Left lobe of liver (tissue), 2 donors: ENCODE results near the gene RAPGEF2. TPM values are rescaled to one million over a fixed set of nuclear protein-coding genes. Genes with fewer than 3 reads are reported as not detected.
"Not testable (repeated sequence)": the region's sequence is repeated elsewhere in the genome, so short reads cannot be mapped to it uniquely, and the experiment has no call there.

Experiments
- ATAC-seq: fragments of 200-7000 bp; cut with Tn5 transposase; one replicate; pipeline ENCODE4 v1.9.1; 2020; ENCODE audit warnings: mild to moderate bottlenecking, moderate library complexity
- DNase-seq: peaks from one replicate; pipeline ENCODE4 v3.0.0-alpha.2; 2020; ENCODE audit warnings: low spot score
- total RNA-seq: library from RNA; stranded (reverse); gene quantifications from one replicate; pipeline ENCODE4 v1.2.1, GENCODE V29; 2021
- donor health status: DM: no; HTN: no; CAD: no; lungs with moderate emphysema.
- donor health status: DM: no; HTN: yes; CAD: no.

The RAPGEF2 gene
- total RNA-seq, 1 donor from 2014 or later = 31.0 TPM

DNA sequence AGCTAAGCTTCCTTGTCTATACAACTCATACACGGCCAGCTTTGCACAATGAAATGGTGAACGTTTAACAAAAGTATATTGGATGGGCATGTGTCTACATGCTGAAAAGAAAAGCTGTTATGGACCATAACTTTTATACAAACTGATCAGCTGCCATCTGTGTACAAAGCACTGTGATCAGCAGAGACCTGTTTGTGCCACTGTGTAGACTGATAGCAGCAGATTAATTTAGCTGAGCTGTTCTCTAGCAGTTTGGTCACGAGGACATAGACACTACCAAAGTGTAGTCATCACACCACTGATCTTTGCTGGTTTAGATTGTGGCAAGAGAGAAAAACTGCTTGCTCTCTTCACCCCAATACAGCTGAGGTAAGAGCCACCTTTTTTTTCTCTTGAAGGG, 124.5 kb downstream of the RAPGEF2 start:
- DNase-seq (no peak), ATAC-seq (peak; percentile 51)

- no peak for DNase-seq
- peak; percentile 61 for ATAC-seq
Observed at GRCh38 chr4:159227984-159228383, 125.1 kb downstream of the RAPGEF2 start.

DNA sequence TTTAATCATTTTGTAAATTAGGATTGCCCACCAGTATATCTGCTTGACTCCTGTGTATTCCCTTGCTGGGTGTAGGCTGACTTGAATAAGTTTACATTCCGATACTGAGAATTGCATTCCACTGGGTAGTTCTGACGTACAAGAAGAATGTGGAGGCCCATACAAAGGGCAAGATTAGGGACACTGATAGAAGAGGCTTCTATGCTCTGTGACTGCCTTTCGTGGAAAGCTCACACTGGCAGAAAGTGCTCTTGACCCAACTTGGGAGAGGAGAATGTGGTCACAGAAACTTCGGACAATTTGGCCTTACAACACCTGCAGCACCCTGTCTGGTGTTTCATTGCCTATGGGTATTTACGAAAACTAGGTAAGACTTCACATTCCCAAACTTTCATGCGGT, 126.3 kb downstream of the RAPGEF2 start:
- no peak for DNase-seq
- no peak for ATAC-seq

- DNase-seq = no peak
- no peak for ATAC-seq
Observed at GRCh38 chr4:159232465-159233106, 129.7 kb downstream of the RAPGEF2 start.

DNA sequence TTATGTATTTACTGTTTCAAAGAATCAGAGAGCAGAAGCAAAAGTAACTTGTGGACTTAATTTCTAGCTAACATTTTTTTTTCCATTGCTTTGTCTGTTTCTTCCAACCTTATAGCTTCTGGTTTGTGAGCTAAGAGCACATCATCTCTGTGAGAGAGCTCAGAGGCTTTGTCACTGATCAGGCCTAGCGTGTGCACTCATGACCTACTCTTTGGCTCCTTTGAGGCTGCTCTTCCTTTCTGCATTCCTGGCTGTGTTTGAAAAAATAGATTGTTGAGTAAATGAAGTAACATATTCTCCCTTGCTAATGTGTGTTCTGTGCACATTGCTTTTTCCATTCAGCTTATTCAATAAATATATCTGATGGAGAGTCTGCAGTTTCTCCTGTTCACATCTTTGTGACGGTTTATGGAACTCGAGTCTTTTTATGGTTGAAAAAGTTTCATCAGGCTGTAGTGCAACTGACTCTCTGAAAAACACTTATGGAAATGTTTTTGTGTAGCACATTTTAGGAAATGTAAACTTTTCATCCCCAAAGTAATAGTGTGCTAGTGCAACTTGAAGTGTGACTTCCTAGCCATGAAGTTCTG, 133.0 kb downstream of the RAPGEF2 start:
- DNase-seq (no peak), ATAC-seq (peak; percentile 44)

GRCh38 chr4:159237975-159238374, 135.1 kb downstream of the RAPGEF2 start:
- no peak for ATAC-seq
- DNase-seq = no peak

DNA sequence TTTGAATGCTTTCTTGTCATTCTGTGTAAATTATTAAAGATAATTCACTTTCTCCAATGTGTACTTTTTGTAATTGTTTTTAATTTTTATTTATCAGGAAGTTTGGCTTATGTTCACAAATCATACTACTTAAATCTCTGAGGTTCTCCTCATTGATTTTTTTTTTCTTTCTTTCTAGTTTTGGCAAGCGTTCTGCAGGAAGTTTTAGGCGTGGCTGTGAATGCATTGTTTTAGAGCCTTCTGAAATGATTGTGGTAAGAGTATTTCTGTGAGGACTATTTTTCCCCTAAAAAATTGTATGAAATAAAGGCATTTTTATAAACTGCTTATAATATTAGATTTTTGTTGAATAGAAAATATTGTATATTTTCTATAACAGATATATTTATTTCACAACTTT, 135.8 kb downstream of the RAPGEF2 start:
- DNase-seq (no peak), ATAC-seq (no peak)

GRCh38 chr4:159239629-159240028, 136.8 kb downstream of the RAPGEF2 start:
- ATAC-seq (no peak), DNase-seq (no peak)

- ATAC-seq (no peak), DNase-seq (no peak)
Observed at GRCh38 chr4:159240046-159240445, 137.2 kb downstream of the RAPGEF2 start.

- DNase-seq = no peak
- ATAC-seq = no peak
Observed at GRCh38 chr4:159240687-159241086, 137.8 kb downstream of the RAPGEF2 start.

- no peak for DNase-seq
- no peak for ATAC-seq
Observed at GRCh38 chr4:159242427-159242826, 139.5 kb downstream of the RAPGEF2 start.

GRCh38 chr4:159248384-159249178, 145.7 kb downstream of the RAPGEF2 start:
- DNase-seq (no peak), ATAC-seq (peak; percentile 91)

- DNase-seq = no peak
Observed at GRCh38 chr4:159250751-159251325, 148.0 kb downstream of the RAPGEF2 start.

GRCh38 chr4:159251580-159251979, 148.7 kb downstream of the RAPGEF2 start:
- not testable (repeated sequence) for DNase-seq, ATAC-seq

More at GRCh38 chr4:159250751-159251325, 148.0 kb downstream of the RAPGEF2 start:
- ATAC-seq = no peak

DNA sequence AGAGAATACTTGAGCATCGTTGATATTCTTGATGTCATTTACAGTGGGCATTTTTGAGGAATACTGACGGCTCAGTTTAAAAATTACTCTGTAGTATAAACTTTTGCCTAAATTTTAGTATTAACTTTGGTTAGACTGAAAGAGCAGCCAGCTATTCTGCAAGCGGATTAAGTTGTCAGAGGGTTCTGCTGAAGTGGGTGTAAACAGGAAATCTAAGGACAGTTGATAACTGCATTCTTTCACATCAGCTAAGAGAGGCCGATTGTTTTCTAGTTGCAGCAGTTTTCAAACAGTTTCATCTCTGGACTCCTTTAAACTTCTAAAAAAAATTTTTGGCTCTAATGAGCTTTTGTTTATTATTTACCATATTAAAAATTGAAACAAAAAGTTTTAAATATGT, 149.6 kb downstream of the RAPGEF2 start:
- peak; percentile 37 for ATAC-seq
- no peak for DNase-seq

DNA sequence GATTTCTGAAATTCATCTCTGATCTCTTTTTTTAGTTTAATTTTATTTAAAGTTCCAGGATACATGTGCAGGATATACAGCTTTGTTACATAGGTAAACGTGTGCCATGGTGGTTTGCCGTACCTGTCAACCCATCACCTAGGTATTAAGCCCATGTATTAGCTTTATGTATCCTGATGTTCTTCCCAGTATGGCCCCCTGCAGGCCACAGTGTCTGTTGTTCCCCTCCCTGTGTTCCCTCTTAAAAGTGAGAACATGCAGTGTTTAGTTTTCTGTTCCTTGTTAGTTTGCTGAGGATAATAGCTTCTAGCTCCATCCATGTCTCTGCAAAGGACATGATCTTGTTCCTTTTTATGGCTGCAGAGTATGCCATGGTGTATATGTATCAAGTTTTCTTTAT, 153.2 kb downstream of the RAPGEF2 start:
- no peak for ATAC-seq

GRCh38 chr4:159258889-159259560, 156.1 kb downstream of the RAPGEF2 start:
- ATAC-seq (peak; percentile 93), DNase-seq (no peak)

More for the DNA sequence above, 153.2 kb downstream of the RAPGEF2 start:
- DNase-seq = no peak

DNA sequence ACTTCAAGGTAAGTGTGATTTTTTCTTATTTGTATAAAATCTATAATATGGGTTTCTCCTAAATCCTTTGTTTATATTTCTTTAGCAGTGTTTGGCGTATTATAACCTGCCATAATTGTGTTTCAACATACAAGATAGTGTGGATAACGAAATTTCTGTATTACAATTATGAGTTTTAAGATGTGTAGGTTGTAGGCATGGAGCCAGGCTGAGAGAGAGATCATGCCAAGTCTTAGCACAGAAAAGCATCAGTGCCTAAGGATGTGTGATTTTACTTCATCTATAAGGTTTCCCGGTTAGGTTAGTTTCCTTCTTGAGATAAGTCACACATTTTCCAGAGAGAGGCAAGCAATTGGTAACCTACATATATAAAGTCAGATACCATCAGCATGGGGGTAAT, 161.2 kb downstream of the RAPGEF2 start:
- no peak for DNase-seq

GRCh38 chr4:159266981-159267868, 164.3 kb downstream of the RAPGEF2 start:
- peak; percentile 81 for ATAC-seq

More for the DNA sequence above, 161.2 kb downstream of the RAPGEF2 start:
- no peak for ATAC-seq

DNA sequence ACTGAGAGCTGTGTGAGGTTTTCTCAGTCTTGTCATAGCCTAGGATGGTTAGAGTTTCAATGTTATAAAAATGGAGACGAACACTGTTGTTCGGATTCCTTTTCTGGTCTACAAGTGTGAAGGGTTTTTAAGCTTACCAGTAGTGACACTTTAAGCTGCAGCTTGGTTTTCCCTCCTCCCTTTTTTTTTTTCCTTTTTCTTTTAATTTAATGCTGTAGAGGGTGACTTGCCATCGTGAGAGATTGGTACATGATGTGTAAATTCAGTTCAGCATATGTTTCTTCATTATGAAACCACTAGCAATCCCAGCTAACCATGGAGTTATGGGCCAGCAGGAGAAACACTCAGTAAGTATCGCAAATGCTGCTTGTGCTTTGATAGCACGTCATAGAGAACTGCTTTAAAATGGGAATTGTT, 165.0 kb downstream of the RAPGEF2 start:
- no peak for DNase-seq
- ATAC-seq = peak; percentile 53

More at GRCh38 chr4:159266981-159267868, 164.3 kb downstream of the RAPGEF2 start:
- DNase-seq = no peak
